GM12801 (cell line): ENCODE results near the gene ZHX3.

ENCODE experiments used
- CTCF ChIP-seq: IDR thresholded peaks from one replicate; pipeline ENCODE4 v1.5.1; 2011; ENCODE audit warnings: control low read depth; ENCODE audit not compliant: insufficient read length; ENCODE audit errors: extremely low read depth

The ZHX3 gene

GRCh38 chr20:41261260-41261659 is 56.3 kb downstream of the ZHX3 start:
- no peak for TF ChIP-seq CTCF

- no peak for TF ChIP-seq CTCF
Measured at GRCh38 chr20:41260734-41261220, 56.8 kb downstream of the ZHX3 start.

- no peak for TF ChIP-seq CTCF
Measured at GRCh38 chr20:41259309-41259708, 58.2 kb downstream of the ZHX3 start.

- no peak for TF ChIP-seq CTCF
Measured at GRCh38 chr20:41258474-41258873, 59.1 kb downstream of the ZHX3 start.

- TF ChIP-seq CTCF = no peak
Measured at GRCh38 chr20:41256516-41256915, 61.0 kb downstream of the ZHX3 start.

GRCh38 chr20:41255655-41256054 is 61.9 kb downstream of the ZHX3 start:
- no peak for TF ChIP-seq CTCF

GRCh38 chr20:41249411-41250281 is 67.9 kb downstream of the ZHX3 start:
- no peak for TF ChIP-seq CTCF
